RWPE2 (cell line): Measurements from ENCODE around the gene RNU6-9.

Experiments used
- ATAC-seq: fragments of 200-7000 bp; cut with Tn5 transposase; 3 replicates; pipeline ENCODE4 v1.9.1; 2021; ENCODE audit warnings: low read depth
- DNase-seq: peaks from one replicate; pipeline ENCODE4 v3.0.0-alpha.2; 2020; ENCODE audit warnings: low spot score
- H3K27ac ChIP-seq: fragments of 450-650 bp; 2 replicates; pipeline ENCODE4 v1.5.1; 2017; ENCODE audit warnings: mild to moderate bottlenecking; ENCODE audit not compliant: poor library complexity, severe bottlenecking
- H3K27me3 ChIP-seq: fragments of 250-450 bp; sonication (Bioruptor Pico); 2 replicates; pipeline ENCODE4 v1.5.1; 2021; ENCODE audit warnings: mild to moderate bottlenecking, moderate library complexity; ENCODE audit not compliant: insufficient read depth, poor library complexity, severe bottlenecking
- H3K36me3 ChIP-seq: fragments of 250-450 bp; sonication (Bioruptor Pico); 2 replicates; pipeline ENCODE4 v1.5.1; 2020; ENCODE audit warnings: low read depth, mild to moderate bottlenecking, moderate library complexity
- H3K4me1 ChIP-seq: fragments of 250-450 bp; sonication (Bioruptor Pico); 2 replicates; pipeline ENCODE4 v1.5.1; 2021; ENCODE audit warnings: mild to moderate bottlenecking, moderate library complexity; ENCODE audit not compliant: insufficient read depth, poor library complexity, severe bottlenecking
- H3K4me3 ChIP-seq: fragments of 250-450 bp; sonication (Bioruptor Pico); 2 replicates; pipeline ENCODE4 v1.5.1; 2021; ENCODE audit warnings: mild to moderate bottlenecking, moderate library complexity; ENCODE audit not compliant: severe bottlenecking
- H3K9me3 ChIP-seq: fragments of 250-450 bp; sonication (Bioruptor Pico); 2 replicates; pipeline ENCODE4 v1.5.1; 2021; ENCODE audit warnings: mild to moderate bottlenecking, moderate library complexity; ENCODE audit not compliant: severe bottlenecking
- CTCF ChIP-seq: fragments of 450-650 bp; IDR thresholded peaks from one replicate; pipeline ENCODE4 v1.5.1; 2017; ENCODE audit warnings: mild to moderate bottlenecking, moderate library complexity; ENCODE audit not compliant: poor library complexity, severe bottlenecking

RNU6-9 gene

GRCh38 chr19:868458-869244 is 24.6 kb upstream of the RNU6-9 start:
- peaks cover 19% of the 10 kb centered on the region for H3K36me3 ChIP-seq
- no peaks in the 10 kb centered on the region for H3K27me3 ChIP-seq
- peak overlapping the region; percentile 48 for H3K27ac ChIP-seq
- H3K9me3 ChIP-seq: no peaks in the 10 kb centered on the region
- ATAC-seq (no peak), DNase-seq (no peak)
- peaks cover 17% of the 10 kb centered on the region for H3K4me1 ChIP-seq
- no peak for TF ChIP-seq CTCF
- no peak overlapping the region for H3K4me3 ChIP-seq

- ATAC-seq (peak; percentile 44), DNase-seq (peak; percentile 73)
- H3K4me1 ChIP-seq: peaks cover 17% of the 10 kb centered on the region
- no peaks in the 10 kb centered on the region for H3K9me3 ChIP-seq
- H3K27me3 ChIP-seq: no peaks in the 10 kb centered on the region
- no peak for TF ChIP-seq CTCF
- peaks cover 19% of the 10 kb centered on the region for H3K36me3 ChIP-seq
- H3K4me3 ChIP-seq: no peak overlapping the region
- peak overlapping the region; percentile 48 for H3K27ac ChIP-seq
These were observed 23.8 kb upstream of the RNU6-9 start for GRCh38 chr19:869245-870177.

- DNase-seq (no peak), ATAC-seq (no peak)
- no peak for TF ChIP-seq CTCF
- Histone ChIP-seq H3K9me3 (no peaks in the 10 kb centered on the region), H3K4me1 (peaks cover 17% of the 10 kb centered on the region), H3K4me3 (no peak overlapping the region), H3K27me3 (no peaks in the 10 kb centered on the region), H3K36me3 (peaks cover 23% of the 10 kb centered on the region), H3K27ac (no peak overlapping the region)
These were observed 23.0 kb upstream of the RNU6-9 start for GRCh38 chr19:870314-870713.

- Histone ChIP-seq H3K36me3 (peaks cover 23% of the 10 kb centered on the region), H3K4me3 (no peak overlapping the region), H3K27me3 (no peaks in the 10 kb centered on the region), H3K4me1 (peaks cover 17% of the 10 kb centered on the region), H3K27ac (no peak overlapping the region), H3K9me3 (no peaks in the 10 kb centered on the region)
- ATAC-seq (no peak), DNase-seq (no peak)
- no peak for TF ChIP-seq CTCF
These were observed 22.3 kb upstream of the RNU6-9 start for GRCh38 chr19:870963-871401.
